ENCODE measurements around the gene VMO1. TPM values are rescaled to one million over a fixed set of nuclear protein-coding genes. Genes with fewer than 3 reads are reported as not detected.

VMO1 gene
- total RNA-seq, 2 donors from 2014 or later: 3.9 TPM; not detected in 1

DNA sequence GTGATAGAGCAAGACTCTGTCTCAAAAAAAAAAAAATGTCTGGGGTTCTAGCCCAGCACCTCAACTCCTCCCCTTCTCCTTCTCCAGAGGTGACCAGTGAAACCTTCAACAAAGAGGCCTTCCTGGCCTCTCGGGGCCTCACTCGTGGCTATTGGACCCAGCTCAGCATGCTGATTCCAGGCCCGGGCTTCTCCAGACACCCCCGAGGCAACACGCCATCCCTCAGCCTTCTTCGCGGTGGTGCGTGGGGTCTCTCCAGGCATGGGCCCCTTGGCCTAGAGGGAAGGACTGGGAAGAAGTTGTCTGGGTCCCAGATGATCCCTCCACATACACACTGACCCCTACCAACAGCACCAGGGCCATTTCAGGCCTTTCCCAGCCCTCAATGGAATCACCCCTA lies 42.9 kb downstream of the VMO1 start:
- no peak overlapping the region for H3K27ac ChIP-seq
- H3K9me3 ChIP-seq: no peaks in the 10 kb centered on the region
- peaks cover 0 to 31% of the 10 kb centered on the region in 2 donors for H3K4me1 ChIP-seq
- no peak overlapping the region for H3K4me3 ChIP-seq
- peaks cover 5 to 14% of the 10 kb centered on the region in 2 donors for H3K27me3 ChIP-seq
- H3K36me3 ChIP-seq: no peaks in the 10 kb centered on the region
- TF ChIP-seq, protein P1, sequence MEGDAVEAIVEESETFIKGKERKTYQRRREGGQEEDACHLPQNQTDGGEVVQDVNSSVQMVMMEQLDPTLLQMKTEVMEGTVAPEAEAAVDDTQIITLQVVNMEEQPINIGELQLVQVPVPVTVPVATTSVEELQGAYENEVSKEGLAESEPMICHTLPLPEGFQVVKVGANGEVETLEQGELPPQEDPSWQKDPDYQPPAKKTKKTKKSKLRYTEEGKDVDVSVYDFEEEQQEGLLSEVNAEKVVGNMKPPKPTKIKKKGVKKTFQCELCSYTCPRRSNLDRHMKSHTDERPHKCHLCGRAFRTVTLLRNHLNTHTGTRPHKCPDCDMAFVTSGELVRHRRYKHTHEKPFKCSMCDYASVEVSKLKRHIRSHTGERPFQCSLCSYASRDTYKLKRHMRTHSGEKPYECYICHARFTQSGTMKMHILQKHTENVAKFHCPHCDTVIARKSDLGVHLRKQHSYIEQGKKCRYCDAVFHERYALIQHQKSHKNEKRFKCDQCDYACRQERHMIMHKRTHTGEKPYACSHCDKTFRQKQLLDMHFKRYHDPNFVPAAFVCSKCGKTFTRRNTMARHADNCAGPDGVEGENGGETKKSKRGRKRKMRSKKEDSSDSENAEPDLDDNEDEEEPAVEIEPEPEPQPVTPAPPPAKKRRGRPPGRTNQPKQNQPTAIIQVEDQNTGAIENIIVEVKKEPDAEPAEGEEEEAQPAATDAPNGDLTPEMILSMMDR (IDR thresholded peaks at IDR 0.05): no peak
- no peak for DNase-seq (ENCODE audit: low spot score)

DNA sequence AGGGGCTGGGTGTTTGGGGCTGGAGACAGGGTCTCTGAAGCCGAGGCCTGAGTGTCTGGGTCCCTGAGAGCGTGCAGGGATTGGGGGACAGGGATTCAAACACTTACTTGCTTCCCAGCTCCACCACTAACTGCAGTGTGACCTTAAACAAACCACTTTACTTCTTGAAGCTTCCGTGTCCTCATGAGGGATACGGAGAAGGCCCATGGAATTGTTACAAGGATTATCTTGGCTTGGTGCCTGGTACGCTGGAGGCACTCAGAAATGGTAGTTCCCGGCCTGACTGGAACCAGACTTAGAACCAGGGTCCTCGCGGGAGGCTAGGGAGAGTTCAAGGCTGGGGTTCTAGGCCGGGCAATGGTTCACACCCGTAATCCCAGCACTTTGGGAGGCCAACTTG lies 43.5 kb downstream of the VMO1 start:
- H3K4me3 ChIP-seq: no peak overlapping the region
- no peaks in the 10 kb centered on the region for H3K36me3 ChIP-seq
- TF ChIP-seq, protein P1 (IDR thresholded peaks at IDR 0.05): no peak
- no peaks in the 10 kb centered on the region for H3K9me3 ChIP-seq
- peaks cover 5 to 14% of the 10 kb centered on the region in 2 donors for H3K27me3 ChIP-seq
- H3K27ac ChIP-seq: no peak overlapping the region
- H3K4me1 ChIP-seq: peaks cover 0 to 26% of the 10 kb centered on the region in 2 donors
- DNase-seq (ENCODE audit: low spot score): no peak

DNA sequence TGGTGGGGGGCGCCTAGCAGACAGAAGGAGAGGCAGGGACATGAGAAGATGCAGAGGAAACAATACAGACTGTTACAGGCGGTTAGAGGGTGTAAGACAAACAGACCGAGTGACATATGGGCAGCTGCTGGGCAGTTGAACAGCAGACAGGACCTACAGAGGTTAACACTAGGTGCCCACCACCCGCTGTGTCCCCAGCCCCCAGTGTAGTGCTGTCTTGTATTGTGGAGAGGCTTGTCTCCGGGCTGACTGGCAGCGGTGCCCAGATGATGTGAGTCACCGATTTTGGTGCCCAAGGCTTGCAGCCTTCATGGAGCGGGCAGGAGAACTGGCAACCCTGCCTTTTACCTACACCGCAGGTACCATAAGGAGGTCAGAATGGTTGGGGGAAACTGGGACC lies 44.0 kb downstream of the VMO1 start:
- H3K27me3 ChIP-seq: peaks cover 5 to 14% of the 10 kb centered on the region in 2 donors
- no peaks in the 10 kb centered on the region for H3K36me3 ChIP-seq
- no peaks in the 10 kb centered on the region for H3K9me3 ChIP-seq
- H3K27ac ChIP-seq: no peak overlapping the region
- peaks cover 0 to 25% of the 10 kb centered on the region in 2 donors for H3K4me1 ChIP-seq
- TF ChIP-seq, protein P1 (IDR thresholded peaks at IDR 0.05): no peak
- no peak overlapping the region for H3K4me3 ChIP-seq
- no peak for DNase-seq (ENCODE audit: low spot score)

DNA sequence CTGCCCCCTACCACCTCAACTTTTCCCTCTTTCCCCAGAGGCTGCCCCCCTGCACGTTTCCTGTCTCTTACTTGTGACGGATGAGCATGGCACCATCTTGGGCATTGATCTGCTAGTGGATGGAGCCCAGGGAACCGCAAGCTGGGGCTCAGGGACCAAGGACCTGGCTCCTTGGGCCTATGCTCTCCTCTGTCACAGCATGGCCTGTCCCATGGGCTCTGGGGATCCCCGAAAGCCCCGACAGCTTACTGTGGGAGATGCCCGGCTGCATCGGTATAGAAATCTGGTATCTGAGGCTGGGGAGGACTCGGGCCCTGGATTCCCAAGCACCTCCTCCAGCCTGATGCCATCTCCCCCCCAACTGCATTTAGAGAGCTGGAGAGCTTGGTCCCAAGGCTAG lies 44.6 kb downstream of the VMO1 start:
- peaks cover 0 to 25% of the 10 kb centered on the region in 2 donors for H3K4me1 ChIP-seq
- no peaks in the 10 kb centered on the region for H3K36me3 ChIP-seq
- no peaks in the 10 kb centered on the region for H3K9me3 ChIP-seq
- no peak for DNase-seq (ENCODE audit: low spot score)
- H3K27me3 ChIP-seq: peaks cover 5 to 14% of the 10 kb centered on the region in 2 donors
- H3K4me3 ChIP-seq: no peak overlapping the region
- TF ChIP-seq, protein P1 (IDR thresholded peaks at IDR 0.05): no peak
- H3K27ac ChIP-seq: no peak overlapping the region

DNA sequence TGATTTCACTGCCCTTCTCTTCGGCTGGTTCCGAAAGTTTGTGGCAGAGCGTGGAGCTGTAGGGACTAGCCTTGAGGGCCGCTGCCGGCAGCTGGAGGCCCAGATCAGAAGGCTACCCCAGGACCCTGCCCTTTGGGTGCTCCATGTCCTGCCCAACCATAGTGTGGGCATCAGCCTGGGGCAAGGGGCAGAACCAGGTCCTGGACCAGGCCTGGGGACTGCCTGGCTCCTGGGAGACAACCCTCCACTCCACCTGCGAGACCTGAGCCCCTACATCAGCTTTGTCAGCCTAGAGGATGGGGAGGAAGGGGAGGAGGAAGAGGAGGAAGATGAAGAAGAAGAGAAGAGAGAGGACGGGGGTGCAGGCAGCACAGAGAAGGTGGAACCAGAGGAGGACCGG lies 45.6 kb downstream of the VMO1 start:
- no peak overlapping the region for H3K27ac ChIP-seq
- no peaks in the 10 kb centered on the region for H3K36me3 ChIP-seq
- H3K4me1 ChIP-seq: peaks cover 0 to 22% of the 10 kb centered on the region in 2 donors
- no peak for DNase-seq (ENCODE audit: low spot score)
- no peaks in the 10 kb centered on the region for H3K9me3 ChIP-seq
- TF ChIP-seq, protein P1 (IDR thresholded peaks at IDR 0.05): no peak
- no peak overlapping the region for H3K4me3 ChIP-seq
- H3K27me3 ChIP-seq: peaks cover under 1 to 10% of the 10 kb centered on the region in 2 donors

DNA sequence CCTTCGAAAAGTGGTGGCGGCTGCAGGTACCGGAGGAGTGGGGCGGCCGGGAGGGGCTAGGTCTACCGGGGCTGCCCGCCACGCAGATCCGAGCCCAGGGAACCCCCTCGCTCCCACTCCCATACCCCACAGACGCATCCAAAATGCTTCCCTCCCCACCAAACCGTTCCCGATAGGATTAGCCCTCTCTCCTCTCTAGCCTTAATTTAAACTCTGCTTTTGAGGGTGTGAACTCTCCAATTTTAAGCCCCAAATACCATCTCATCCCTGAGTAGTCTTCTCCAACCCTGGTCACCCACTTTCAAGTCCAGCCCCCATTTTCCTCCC lies 46.2 kb downstream of the VMO1 start:
- H3K36me3 ChIP-seq: no peaks in the 10 kb centered on the region
- no peaks in the 10 kb centered on the region for H3K9me3 ChIP-seq
- DNase-seq (ENCODE audit: low spot score): no peak
- peak overlapping the region in 1 of 2 donors; percentile 74 for H3K27ac ChIP-seq
- peaks cover 0 to 4% of the 10 kb centered on the region in 2 donors for H3K27me3 ChIP-seq
- peak overlapping the region; percentile 66 to 79 for H3K4me3 ChIP-seq
- TF ChIP-seq, protein P1 (IDR thresholded peaks at IDR 0.05): no peak
- H3K4me1 ChIP-seq: peaks cover 0 to 16% of the 10 kb centered on the region in 2 donors

All from right atrium auricular region (tissue), 2 donors.